ENCODE results near the gene PRELID1.

Gene PRELID1

GRCh38 chr5:177306674-177307543, 3.3 kb downstream of the PRELID1 start:
- Mint-ChIP-seq H3K36me3 (ENCODE audit: low read depth) (peaks cover 25% of the 10 kb centered on the region), H3K27ac (no peak overlapping the region), H3K4me1 (peaks cover 52% of the 10 kb centered on the region), H3K27me3 (ENCODE audit: low read depth) (no peaks in the 10 kb centered on the region), H3K4me3 (peak overlapping the region; percentile 43 to 75 (median 74)), H3K9me3 (no peaks in the 10 kb centered on the region)
- no peak for TF ChIP-seq CTCF (IDR thresholded peaks at IDR 0.05; ENCODE audit: unreplicated experiment in 3 of 3)

- H3K4me3 Mint-ChIP-seq, result no peak overlapping the region
- no peak for TF ChIP-seq CTCF (IDR thresholded peaks at IDR 0.05; ENCODE audit: unreplicated experiment in 3 of 3)
- H3K27ac Mint-ChIP-seq, result no peak overlapping the region
- H3K4me1 Mint-ChIP-seq, result peaks cover 45% of the 10 kb centered on the region
- peaks cover 25% of the 10 kb centered on the region for H3K36me3 Mint-ChIP-seq (ENCODE audit: low read depth)
- H3K9me3 Mint-ChIP-seq, result no peaks in the 10 kb centered on the region
- H3K27me3 Mint-ChIP-seq (ENCODE audit: low read depth), result no peaks in the 10 kb centered on the region
Observed at GRCh38 chr5:177307544-177308363, 4.2 kb downstream of the PRELID1 start.

GRCh38 chr5:177308740-177309139, 5.1 kb downstream of the PRELID1 start:
- no peaks in the 10 kb centered on the region for H3K9me3 Mint-ChIP-seq
- H3K4me1 Mint-ChIP-seq, result peaks cover 45% of the 10 kb centered on the region

GRCh38 chr5:177309351-177310191, 6.0 kb downstream of the PRELID1 start:
- Mint-ChIP-seq H3K4me1 (peaks cover 37% of the 10 kb centered on the region), H3K27ac (peak overlapping the region in 2 of 3 experiments; percentile 8 to 9), H3K27me3 (ENCODE audit: low read depth) (no peaks in the 10 kb centered on the region), H3K9me3 (no peaks in the 10 kb centered on the region), H3K36me3 (ENCODE audit: low read depth) (peaks cover 21% of the 10 kb centered on the region), H3K4me3 (peak overlapping the region; percentile 75 to 85 (median 79))
- peak; percentile 72 to 82 (median 72) for TF ChIP-seq CTCF (IDR thresholded peaks at IDR 0.05; ENCODE audit: unreplicated experiment in 3 of 3)

More at GRCh38 chr5:177308740-177309139, 5.1 kb downstream of the PRELID1 start:
- Mint-ChIP-seq H3K36me3 (ENCODE audit: low read depth) (peaks cover 25% of the 10 kb centered on the region), H3K4me3 (peak overlapping the region; percentile 52 to 85 (median 79)), H3K27me3 (ENCODE audit: low read depth) (no peaks in the 10 kb centered on the region), H3K27ac (peak overlapping the region in 1 of 3 experiments; percentile 8)
- no peak for TF ChIP-seq CTCF (IDR thresholded peaks at IDR 0.05; ENCODE audit: unreplicated experiment in 3 of 3)

- peak overlapping the region; percentile 85 to 89 (median 86) for H3K4me3 Mint-ChIP-seq
- H3K27me3 Mint-ChIP-seq (ENCODE audit: low read depth), result no peaks in the 10 kb centered on the region
- peaks cover 16% of the 10 kb centered on the region for H3K36me3 Mint-ChIP-seq (ENCODE audit: low read depth)
- H3K27ac Mint-ChIP-seq, result no peak overlapping the region
- peaks cover 33% of the 10 kb centered on the region for H3K4me1 Mint-ChIP-seq
- no peaks in the 10 kb centered on the region for H3K9me3 Mint-ChIP-seq
- no peak for TF ChIP-seq CTCF (IDR thresholded peaks at IDR 0.05; ENCODE audit: unreplicated experiment in 3 of 3)
Observed at GRCh38 chr5:177310332-177310731, 6.7 kb downstream of the PRELID1 start.
